Brain pericyte (primary cell): ENCODE measurements around the gene LSM7.

Source experiments
- DNase-seq: peaks from one replicate; pipeline ENCODE4 v3.0.0-alpha.2; 2012; ENCODE audit warnings: low read depth, low spot score

Gene LSM7

DNA sequence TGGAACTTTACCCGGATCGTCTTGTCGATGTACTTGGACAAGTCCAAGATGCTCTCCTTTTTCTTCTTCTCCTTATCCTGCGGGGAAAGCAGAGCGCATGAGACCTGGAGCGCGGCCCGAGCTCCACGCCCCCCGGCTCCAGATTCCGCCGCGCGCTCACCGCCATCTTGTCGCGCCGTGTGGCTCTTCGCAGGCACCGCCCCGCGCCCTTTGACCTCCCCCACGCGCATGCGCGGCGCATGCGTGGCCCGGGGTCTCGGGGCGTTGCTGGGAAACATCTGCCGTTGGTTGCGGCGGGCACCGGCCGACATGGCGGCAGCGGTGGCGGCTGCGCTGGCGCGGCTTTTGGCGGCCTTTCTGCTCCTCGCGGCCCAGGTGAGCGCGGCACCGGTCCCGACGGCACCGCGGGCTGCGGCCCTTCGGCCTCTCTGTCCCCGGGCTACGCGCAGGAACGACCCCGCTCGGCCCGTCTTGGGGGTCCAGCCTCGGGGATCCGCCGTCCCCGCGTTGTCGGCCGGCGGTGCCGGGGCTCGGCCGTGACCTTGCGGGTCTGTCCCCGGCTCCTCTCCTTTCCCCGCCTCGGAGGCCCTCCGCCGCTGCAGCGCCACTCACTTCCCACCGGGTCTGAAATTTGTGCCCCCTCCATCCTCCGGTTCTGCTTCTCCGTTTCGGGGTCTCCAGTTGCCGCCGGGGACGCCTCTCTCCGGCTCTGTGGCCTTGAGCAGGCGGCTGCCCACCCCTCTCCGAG, at the start of gene LSM7, which contains the start of gene SPPL2B:
Gene LSM7, minus strand, starts transcription at position 186 of the 748 bp plus-strand sequence. Its CDS starts 20 bp downstream, at position 166.
Gene SPPL2B, plus strand, starts transcription at position 284 of the 748 bp plus-strand sequence. Its CDS starts 26 bp downstream, at position 310.
- peak; percentile 60 for DNase-seq

GRCh38 chr19:2376784-2377519, 48.6 kb upstream of the LSM7 start:
- no peak for DNase-seq

- no peak for DNase-seq
Measured at GRCh38 chr19:2375353-2376121, 47.2 kb upstream of the LSM7 start.

DNA sequence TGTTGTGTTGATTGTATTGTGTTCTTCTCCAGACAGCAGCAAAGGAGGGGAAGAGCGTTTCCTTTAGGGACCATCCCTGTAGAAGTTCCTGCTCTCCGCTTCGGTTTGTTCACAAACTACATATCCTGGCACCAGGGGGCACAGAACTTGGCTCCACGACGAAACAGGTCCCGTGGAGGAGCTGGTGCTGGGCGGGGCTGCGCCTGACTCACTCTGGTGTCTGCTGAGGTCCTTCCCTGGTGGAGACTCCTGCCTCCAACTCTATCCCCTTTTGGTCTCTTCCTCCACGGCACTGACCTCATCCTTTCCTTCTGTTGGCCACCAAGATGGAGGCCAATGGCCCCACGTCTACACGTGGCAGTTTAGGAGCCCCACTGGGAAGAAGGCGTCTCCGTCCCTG, 46.4 kb upstream of the LSM7 start:
- no peak for DNase-seq

- DNase-seq, result no peak
Measured at GRCh38 chr19:2372076-2372612, 43.8 kb upstream of the LSM7 start.

DNA sequence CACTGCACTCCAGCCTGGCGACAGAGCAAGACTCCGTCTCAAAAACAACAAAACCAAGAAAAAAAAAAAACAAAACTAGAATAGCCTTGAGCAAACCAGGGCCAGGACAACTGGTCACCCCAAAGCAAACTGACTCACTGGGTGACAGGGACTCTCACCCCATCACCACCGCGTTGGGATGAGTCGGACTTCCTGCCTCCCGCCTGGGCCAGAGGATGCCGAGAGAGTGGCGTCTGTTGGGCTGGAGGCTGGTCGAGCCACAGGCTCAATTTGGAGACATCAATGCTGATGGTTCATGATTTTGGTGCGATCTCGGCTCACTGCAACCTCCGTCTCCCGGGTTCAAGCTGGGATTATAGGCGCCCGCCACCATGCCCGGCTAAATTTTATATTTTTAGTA, 43.3 kb upstream of the LSM7 start:
- no peak for DNase-seq

DNA sequence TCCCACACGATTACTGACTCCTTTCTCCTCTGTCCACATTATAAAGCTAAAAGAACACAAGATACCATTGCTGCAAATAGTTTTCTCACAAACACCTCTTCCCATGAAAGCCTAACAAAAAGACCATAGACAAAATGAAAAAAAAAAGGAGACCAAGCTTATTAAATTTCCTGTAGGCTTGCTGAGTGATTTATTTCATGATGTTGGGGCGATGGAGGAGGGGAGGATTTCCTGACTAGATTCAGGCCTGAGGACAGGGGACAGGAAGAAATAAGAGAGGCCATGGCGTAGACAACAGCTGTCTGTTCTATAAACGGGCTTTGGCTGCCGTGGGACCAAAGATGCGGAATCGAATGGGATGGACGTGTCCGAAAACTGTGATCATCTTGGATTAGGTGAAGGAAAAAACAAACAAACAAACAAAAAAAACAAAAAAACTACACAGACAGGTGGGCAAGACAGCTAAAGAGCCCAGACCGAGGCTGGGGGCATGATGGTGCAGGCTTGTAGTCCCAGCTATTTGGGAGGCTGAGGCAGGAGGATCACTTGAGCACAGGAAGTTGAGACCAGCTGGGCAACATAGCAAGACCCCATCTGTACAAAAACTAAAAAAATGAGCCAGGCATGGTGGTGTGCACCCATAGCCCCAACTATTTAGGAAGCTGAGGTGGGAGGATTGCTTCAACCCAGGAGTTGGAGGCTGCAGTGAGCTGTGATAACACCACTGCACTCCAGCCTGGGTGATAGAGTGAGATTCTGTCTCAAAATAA, 37.0 kb upstream of the LSM7 start:
- DNase-seq, result no peak

- DNase-seq, result no peak
Measured at GRCh38 chr19:2363419-2363818, 35.0 kb upstream of the LSM7 start.

- DNase-seq, result no peak
Measured at GRCh38 chr19:2362970-2363300, 34.5 kb upstream of the LSM7 start.

GRCh38 chr19:2362046-2362969, 33.9 kb upstream of the LSM7 start:
- no peak for DNase-seq

DNA sequence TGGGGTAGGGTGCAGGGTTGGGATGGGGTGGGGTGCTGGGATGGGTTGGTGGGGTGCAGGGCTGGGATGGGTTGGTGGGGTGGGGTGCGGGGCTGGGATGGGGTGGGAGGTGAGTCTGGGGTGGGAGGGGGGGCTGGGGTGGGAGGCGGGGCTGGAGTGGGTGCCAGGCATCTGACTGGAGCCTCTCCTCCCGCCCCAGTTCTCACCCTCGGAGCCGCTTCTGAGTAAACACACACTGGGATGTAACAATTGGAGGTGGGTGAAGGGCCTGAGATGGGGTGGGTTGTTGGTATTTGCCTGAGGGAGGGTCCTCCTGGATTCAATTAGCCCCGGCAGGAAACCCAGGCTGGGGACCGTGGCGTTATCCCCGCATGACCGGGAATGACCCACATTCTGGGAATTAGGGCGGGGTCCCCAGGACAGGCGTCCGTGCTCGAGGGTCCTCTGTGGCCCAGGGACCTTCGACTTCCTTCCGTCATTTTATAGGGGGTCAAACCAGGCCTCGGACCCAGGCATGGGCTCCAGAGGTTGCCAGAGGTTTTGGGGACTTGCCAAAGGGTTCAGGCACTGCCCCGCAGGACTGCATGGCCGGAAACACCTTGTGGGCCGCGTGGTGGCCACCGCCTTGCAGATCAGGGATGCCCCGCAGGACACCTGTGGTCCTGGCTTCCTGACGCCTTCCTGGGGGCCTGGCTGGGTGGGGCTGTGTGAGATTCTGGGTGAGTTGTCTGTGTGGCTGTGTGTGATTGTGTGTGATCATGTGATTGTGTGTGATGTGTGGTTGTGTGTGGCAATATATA, 33.1 kb upstream of the LSM7 start:
- no peak for DNase-seq

- no peak for DNase-seq
Measured at GRCh38 chr19:2360833-2361232, 32.4 kb upstream of the LSM7 start.

- no peak for DNase-seq
Measured at GRCh38 chr19:2359992-2360685, 31.8 kb upstream of the LSM7 start, which contains the start of gene TMPRSS9. Gene TMPRSS9, plus strand, starts transcription at chr19:2360265. Its CDS starts 29,521 bp downstream, at chr19:2389786.

DNA sequence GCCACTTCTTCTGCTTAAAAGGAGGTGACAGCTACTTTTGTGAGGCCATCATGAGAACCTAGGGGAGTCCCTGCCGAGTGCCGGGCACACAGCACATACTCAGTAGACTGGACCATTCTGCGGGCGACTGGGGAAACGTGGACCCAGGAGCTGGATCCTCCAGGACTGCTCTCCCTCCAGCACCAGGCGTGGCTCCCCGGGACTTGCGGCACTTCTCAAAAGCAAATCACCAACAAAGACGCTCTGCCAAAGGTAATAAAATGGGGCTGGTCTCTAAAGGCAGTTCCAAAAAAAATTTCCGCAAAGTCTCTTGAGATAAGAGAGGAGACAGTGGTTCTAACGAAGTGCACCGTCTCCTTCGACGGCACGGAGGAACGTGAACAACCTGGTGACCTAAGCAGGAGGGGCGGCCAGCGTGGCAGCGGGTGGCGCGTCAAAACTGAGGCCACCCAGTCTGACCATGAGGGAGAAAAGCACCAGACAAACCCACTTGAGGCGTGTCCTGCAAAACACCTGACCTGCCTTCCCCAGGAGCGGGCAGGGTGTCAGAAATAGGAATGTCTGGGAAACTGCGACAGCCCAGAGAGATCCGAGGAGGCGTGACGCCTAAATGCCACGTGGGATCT, 30.3 kb upstream of the LSM7 start:
- no peak for DNase-seq

- DNase-seq, result no peak
Measured at GRCh38 chr19:2357279-2358206, 29.2 kb upstream of the LSM7 start.

DNA sequence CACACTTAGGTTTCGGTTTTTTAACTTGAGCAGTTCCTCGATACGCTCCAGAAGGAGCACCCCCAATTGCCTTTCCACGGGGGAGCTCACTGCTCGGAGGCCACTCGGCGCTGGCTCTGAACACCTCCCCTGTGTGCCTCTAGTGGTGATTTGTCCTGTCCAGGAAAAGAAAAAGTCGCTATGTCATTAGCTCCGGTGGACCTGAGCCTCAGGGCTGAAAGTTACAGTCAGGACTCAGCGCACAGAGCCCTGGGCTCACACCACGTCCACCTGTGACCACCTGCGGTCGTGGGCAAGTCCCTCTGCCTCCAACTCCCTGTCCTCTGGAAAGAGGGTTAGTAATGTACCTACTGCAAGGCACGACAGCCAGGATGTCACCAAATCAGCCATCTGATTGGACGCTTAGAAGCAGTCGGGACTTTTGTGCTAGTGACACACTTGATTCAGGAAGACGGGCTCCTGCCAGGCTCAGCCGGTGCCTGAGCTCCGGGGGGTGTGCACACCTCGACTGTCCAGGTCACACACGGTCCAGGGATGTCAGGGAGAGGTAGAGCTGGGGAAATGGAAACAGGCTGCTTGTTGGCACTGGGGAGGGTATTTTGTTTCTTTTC, 27.8 kb upstream of the LSM7 start:
- DNase-seq, result no peak
